NT2/D1 (cell line): Measurements from ENCODE around the gene FCGR3B.
"Not testable (repeated sequence)": the region's sequence is repeated elsewhere in the genome, so short reads cannot be mapped to it uniquely, and the experiment has no call there.

ENCODE experiments used
- DNase-seq: peaks from one replicate; pipeline ENCODE4 v3.0.0-alpha.2; 2011; ENCODE audit warnings: low read depth, low spot score
- H3K27me3 ChIP-seq: 2 replicates; pipeline ENCODE4 v1.6.0; 2011; ENCODE audit warnings: mild to moderate bottlenecking; ENCODE audit not compliant: insufficient read length, insufficient read depth
- H3K36me3 ChIP-seq: 2 replicates; pipeline ENCODE4 v1.6.1; 2011; ENCODE audit warnings: mild to moderate bottlenecking, low read length, mixed read lengths; ENCODE audit not compliant: insufficient read depth, insufficient read length
- H3K4me1 ChIP-seq: 2 replicates; pipeline ENCODE4 v1.5.1; 2011; ENCODE audit not compliant: insufficient read depth, insufficient read length
- H3K4me3 ChIP-seq: 2 replicates; pipeline ENCODE4 v1.5.1; 2011; ENCODE audit warnings: low read depth; ENCODE audit not compliant: insufficient read length
- H3K9ac ChIP-seq: 2 replicates; pipeline ENCODE4 v1.6.0; 2011; ENCODE audit warnings: low read depth; ENCODE audit not compliant: insufficient read length
- H3K9me3 ChIP-seq: 2 replicates; pipeline ENCODE4 v1.5.1; 2011; ENCODE audit warnings: mild to moderate bottlenecking, low read length; ENCODE audit not compliant: insufficient read depth

The FCGR3B gene

DNA sequence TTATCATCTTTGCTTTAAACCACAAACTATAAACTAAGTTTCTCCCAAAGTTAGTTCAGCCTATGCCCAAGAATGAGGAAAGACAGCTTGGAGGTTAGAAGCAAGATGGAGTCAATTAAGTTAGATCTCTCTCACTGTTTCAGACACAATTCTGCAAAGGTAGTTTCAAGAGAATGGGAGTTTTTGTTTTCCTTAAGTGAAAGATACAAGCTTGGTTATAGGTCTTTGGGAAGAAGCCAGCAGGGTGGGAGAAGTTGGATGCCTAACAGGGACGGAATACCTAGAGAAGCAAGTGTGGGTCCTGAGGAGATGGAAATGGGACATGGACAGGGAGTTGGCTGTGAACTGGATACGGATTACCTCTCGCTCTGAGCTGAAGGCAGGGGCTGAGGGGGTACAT is 6.0 kb upstream of the FCGR3B start:
- not testable (repeated sequence) for H3K27me3 ChIP-seq, H3K36me3 ChIP-seq, H3K9me3 ChIP-seq, H3K4me3 ChIP-seq, DNase-seq, H3K4me1 ChIP-seq, H3K9ac ChIP-seq

DNA sequence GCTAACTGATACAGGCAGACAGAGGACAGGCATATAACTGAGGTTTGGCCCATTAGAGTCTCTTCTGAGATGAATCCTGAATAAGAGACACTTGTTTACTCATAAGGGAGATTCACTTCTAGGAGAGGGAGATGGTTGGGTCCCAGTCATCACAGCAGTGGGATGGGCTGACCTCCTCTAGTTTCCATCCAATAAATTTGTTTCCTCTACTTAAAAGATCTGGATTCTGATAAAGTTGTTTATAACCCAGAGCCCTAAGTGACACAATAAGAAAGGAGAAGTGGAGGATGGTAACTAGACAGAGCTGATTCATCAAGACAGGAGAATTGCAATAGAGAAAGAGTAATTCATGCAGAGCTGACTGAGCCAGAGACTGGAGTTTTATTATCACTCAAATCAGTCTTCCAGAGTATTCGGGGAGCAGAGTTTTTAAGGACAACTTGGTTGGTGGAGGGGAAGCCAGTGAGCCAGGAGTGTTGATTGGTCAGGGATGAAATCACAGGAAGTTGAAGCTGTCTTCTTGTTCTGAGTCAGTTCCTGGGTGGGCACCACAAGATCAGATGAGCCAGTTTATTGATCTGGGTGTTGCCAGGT is 5.3 kb upstream of the FCGR3B start:
- not testable (repeated sequence) for H3K4me1 ChIP-seq, H3K27me3 ChIP-seq

DNA sequence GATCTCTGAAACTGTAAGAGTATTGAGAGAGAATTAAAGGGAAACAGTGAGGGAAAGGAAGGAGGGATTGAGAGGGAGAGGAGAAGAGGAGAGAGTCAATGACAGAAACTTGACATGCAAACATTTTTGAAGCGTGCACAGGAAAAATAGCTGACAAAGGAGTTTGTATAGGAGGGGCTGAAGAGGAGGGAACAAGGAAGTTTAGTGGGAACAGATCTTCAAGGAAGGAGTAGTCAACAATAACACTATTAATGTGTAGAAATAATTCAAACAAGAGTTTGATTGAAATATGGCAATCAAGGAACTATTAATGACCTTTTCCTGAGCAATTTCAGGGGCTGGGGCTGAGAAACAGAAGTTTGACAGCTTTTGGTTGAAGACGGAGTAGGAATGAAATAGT is 4.0 kb upstream of the FCGR3B start:
- DNase-seq, H3K27me3 ChIP-seq, H3K4me1 ChIP-seq, H3K4me3 ChIP-seq, H3K9me3 ChIP-seq, H3K9ac ChIP-seq, H3K36me3 ChIP-seq: not testable (repeated sequence)

More for the DNA sequence above, 5.3 kb upstream of the FCGR3B start:
- not testable (repeated sequence) for H3K4me3 ChIP-seq, H3K36me3 ChIP-seq, H3K9me3 ChIP-seq, H3K9ac ChIP-seq, DNase-seq

DNA sequence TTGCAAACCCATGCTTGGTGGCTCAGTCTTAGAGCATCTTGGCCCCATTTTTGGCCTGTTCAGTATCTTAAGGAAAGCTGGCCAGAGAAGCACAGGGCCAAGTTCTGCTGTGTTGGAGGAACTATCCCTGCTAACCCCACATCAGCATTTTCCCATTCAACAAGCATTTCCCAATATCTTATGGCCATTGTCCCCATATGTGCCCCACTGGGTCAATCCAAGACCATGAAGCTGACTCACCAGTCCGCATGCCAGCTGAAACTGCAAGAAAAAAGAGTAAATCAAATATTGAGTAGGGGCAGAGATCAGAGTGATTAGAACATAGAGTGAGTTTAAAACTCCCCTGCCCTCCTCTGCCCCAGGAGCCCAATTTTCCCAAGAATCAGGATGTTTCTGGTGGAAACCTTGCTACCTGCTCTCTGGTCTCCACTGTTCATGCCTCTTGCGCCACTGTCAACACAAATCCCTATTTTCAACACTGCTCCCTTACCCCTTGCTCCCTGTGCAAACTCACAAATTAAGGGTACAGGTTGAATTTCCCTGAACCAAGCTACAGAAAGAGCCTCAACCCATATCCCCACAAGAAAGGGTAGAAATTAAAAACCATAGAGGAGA is 741 bp downstream of the FCGR3B start:
- not testable (repeated sequence) for DNase-seq, H3K36me3 ChIP-seq

DNA sequence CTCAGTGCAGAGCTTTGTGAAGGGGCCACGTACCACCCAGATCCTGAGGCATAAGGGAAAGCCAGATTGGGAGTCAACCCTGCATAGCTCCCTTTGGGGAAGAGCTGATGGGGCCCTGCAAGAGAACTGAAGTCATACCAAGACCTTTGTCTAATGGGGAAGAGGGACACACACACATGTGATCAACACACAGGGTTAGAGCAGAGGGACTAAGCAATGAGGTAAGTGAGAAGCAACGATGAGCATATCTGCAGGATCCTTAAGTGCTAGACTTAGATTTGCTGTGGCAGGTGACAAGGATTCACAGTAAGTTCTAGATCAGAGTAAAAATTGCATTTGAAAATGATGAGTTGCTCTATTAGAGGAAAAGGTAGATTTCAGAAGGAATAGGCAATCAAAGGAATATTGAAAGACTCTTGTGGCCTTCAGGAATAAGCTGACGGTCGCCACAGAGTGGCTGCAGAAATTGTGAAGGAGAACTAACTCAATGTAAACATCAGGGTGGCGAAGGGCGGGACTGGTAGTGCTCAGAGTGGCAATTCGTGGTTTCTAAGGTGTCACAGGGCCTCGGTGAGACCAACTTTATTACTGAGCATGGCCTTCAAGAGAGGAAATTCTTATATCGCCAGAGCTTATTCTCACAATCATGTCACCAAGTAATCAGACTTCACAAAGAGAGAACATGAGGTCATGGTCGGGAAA is 4.4 kb downstream of the FCGR3B start:
- not testable (repeated sequence) for H3K9ac ChIP-seq, H3K4me3 ChIP-seq, H3K36me3 ChIP-seq, H3K9me3 ChIP-seq, DNase-seq, H3K4me1 ChIP-seq
- H3K27me3 ChIP-seq, result peaks cover 14% of the 10 kb centered on the region

More for the DNA sequence above, 741 bp downstream of the FCGR3B start:
- H3K9me3 ChIP-seq, H3K27me3 ChIP-seq, H3K4me1 ChIP-seq, H3K9ac ChIP-seq, H3K4me3 ChIP-seq: not testable (repeated sequence)

DNA sequence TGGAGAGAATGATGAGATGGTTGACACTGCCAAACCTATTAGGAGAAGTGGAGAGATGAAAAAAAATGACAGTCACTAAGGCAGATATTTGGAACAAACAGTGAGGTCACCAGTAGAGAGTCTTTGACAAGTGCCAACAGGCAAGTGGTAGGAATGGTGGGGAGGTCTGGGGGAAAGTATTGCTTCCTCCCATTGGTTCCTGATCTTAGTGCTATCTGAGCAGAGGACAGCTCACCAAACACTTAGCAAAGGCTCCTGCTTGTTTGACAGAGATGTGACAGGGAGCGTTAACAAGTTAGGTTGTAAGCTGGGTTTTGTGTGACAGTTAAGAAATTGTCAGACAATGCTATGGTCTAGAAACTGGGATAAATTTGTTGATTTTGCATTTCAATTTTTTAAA is 6.4 kb downstream of the FCGR3B start:
- peaks cover 22% of the 10 kb centered on the region for H3K27me3 ChIP-seq
- not testable (repeated sequence) for H3K36me3 ChIP-seq, DNase-seq, H3K9me3 ChIP-seq, H3K4me3 ChIP-seq, H3K4me1 ChIP-seq, H3K9ac ChIP-seq

DNA sequence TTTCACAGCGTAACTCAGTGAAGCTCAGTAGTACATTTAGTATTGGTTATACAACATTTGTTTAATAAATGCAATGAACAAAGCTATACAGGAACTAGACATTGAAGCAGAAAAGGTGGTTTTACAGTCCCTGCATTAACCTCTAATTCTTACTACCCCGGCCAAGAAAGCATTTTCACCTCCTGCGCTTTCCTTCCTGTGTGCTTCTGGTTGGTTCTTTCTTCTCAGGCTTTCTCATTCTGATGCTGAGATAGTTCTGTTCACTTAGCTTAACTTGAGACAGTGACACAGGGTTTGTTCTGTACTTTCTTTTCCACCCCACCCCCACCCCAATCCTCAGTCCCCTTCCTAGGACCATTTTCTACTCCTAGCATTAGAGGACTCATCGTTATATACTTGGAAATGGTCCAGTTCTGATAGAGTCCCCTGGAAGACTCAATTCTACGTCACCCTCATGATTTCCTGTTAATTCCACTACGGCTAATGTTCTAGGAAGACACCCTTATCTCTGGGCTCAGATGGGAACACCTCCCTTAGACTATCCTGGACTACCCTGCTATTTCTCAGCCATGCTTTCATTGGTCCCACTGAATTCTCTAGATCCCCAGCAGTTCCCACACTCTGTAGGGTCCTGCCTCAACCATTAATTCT is 7.5 kb downstream of the FCGR3B start:
- not testable (repeated sequence) for H3K9ac ChIP-seq, H3K4me3 ChIP-seq, H3K9me3 ChIP-seq, DNase-seq, H3K36me3 ChIP-seq, H3K4me1 ChIP-seq
- peaks cover 22% of the 10 kb centered on the region for H3K27me3 ChIP-seq

DNA sequence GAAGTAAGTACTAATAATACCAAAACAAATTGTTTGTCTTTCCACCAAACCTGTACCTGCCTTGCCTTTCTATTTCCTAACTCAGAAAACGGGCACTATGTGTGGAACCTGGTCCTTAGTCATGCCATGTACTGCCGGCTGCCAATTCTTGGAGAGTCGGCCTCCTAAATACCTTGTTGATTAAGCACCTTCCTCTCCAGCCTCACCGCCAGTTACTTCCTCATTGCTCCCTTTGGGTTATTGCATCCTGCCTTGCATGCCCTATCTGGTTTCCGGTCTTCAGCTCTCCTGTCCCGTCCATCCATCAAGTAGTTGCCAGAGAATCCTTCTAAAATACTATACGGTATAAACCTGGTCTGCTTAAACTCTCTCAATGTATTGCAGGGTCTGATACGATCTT is 8.9 kb downstream of the FCGR3B start:
- not testable (repeated sequence) for H3K36me3 ChIP-seq, H3K9me3 ChIP-seq, H3K9ac ChIP-seq, DNase-seq, H3K4me1 ChIP-seq
- Histone ChIP-seq H3K27me3 (peaks cover 22% of the 10 kb centered on the region), H3K4me3 (peak overlapping the region; percentile 65)

DNA sequence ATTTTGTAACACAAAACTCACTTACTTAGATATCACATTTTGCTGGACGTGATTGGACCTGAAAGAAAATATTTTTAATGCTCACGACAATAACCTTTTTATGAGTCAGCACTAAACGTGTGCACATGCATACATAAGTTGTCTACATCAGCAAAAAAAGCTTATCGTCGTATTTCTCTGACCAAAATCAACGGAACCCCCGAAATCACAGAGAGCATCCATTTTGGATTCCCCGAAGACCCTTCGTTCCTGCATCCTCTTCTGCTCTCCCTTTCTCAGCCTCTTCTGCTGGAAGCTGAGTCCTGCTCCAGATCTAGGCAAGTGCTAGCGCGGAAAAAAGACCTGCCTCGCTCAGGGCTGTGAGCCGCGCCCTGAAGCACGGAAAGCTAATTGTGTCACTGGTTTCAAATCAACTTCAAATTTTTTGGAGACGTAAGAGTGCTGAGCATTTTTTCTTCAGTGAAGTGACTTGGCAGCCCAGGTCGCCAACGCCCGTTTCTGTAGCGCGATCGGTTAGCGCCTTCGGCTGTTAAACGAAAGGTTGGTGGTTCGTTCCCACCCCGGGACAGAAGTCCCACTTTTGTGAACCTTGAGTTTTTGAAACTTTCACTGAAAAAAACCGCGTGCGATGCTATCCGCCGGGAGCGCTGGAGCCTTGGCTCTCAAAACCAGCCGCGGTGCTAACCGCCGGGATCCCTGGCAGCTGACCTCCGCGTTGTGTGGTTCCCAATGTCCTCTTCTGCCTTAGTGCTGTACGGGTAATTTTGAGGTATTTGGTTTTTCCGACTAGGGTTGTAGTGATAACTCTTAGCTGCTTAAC is 9.6 kb downstream of the FCGR3B start:
- H3K4me3 ChIP-seq, result peak overlapping the region; percentile 65
- H3K27me3 ChIP-seq, result peaks cover 22% of the 10 kb centered on the region
- DNase-seq, result peak; percentile 87
- not testable (repeated sequence) for H3K9me3 ChIP-seq, H3K36me3 ChIP-seq, H3K4me1 ChIP-seq
- peak overlapping the region; percentile 52 for H3K9ac ChIP-seq

DNA sequence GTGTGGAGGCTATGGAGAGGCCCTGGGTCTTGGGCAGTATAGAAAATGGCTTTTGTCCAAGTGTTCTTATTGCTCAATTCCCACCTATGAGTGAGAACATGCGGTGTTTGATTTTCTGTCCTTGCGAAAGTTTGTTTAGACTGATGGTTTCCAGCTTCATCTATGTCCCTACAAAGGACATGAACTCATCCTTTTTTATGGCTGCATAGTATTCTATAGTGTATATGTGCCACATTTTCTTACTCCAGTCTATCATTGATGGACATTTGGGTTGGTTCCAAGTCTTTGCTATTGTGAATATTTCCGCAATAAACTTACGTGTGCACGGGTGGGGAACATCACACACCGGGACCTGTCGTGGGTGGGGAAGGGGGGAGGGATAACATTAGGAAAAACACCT is 10.6 kb downstream of the FCGR3B start:
- not testable (repeated sequence) for H3K4me1 ChIP-seq, H3K36me3 ChIP-seq, DNase-seq, H3K4me3 ChIP-seq, H3K9me3 ChIP-seq, H3K9ac ChIP-seq
- H3K27me3 ChIP-seq, result peaks cover 22% of the 10 kb centered on the region

DNA sequence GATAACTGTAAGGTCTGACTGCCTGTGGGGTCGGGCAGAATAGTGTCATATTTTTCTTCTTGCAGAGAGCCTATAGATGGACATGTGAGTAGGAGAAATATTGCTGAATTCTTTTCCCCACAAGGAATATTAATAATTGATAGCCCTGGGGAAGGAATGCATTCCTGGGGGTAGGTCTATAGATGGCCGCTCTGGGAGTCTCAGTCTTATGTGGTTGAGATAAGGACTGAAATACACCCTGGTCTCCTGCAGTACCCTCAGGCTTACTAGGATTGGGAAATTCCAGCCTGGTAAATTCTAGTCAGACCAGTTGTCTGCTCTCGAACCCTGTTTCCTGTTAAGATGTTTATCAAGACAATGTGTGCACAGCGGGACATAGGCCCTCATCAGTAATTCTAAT is 12.5 kb downstream of the FCGR3B start:
- peaks cover 22% of the 10 kb centered on the region for H3K27me3 ChIP-seq
- not testable (repeated sequence) for H3K36me3 ChIP-seq, H3K4me3 ChIP-seq, DNase-seq, H3K9me3 ChIP-seq, H3K4me1 ChIP-seq, H3K9ac ChIP-seq
